NCI-H2029 treated with DMSO at 0.1 percent for 48 hours (cell line): ENCODE results near the gene L3MBTL3.

Experiments
- DNase-seq: peaks from one replicate; lab custom pipeline; 2025; lab: John Stamatoyannopoulos, UW

Gene L3MBTL3

GRCh38 chr6:130027948-130028347 is 9.6 kb downstream of the L3MBTL3 start:
- DNase-seq: no peak

GRCh38 chr6:130029163-130029562 is 10.8 kb downstream of the L3MBTL3 start:
- no peak for DNase-seq

GRCh38 chr6:130032758-130033340 is 14.5 kb downstream of the L3MBTL3 start:
- no peak for DNase-seq

GRCh38 chr6:130033949-130034348 is 15.6 kb downstream of the L3MBTL3 start:
- no peak for DNase-seq

- no peak for DNase-seq
Observed at GRCh38 chr6:130034378-130035146, 16.2 kb downstream of the L3MBTL3 start.

DNA sequence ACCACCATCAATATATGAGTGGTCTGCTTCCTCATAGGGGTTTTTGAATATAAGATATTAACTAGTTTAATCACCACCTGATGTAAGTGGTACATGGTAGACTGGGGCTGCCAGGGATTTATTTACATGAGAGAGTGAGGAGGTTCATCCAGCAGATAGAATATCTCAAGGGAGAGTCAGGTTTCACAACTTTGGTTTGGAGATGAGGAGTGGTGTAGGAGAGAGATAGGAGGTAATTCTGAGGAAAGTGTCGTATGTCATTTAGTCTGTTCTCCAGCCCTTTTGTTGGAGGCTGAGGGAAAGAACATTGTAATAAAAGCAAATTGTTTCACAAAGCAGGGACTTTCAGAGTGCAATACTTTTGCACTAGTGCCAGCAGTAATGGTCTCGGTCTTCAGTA is 16.8 kb downstream of the L3MBTL3 start:
- DNase-seq: no peak

DNA sequence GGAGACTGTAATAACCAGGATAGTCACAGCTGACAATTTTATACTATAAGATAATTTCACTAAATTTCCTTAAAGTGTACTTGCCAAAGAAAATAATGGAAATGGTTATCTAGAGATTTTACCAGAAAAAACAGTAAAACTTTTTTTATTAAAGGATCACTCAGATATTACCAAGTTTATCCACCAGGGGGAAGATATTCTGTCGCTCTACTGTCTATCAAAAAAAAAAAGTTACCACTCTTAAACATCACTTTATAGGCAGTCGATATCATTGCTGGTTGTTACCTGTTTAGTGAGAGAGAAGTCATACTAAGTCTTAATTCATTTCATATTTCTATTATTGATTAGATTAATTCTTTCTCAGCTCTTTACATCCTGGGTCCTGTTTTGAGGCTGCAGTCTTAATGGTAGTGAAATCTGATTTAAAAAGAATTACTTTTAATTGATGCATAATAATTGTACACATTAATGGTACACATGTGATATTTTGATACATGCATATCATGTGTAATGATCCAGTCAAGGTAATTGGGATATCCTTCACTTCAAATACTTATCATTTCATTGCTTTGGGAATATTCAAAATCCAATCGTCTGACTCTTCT is 18.9 kb downstream of the L3MBTL3 start:
- no peak for DNase-seq

DNA sequence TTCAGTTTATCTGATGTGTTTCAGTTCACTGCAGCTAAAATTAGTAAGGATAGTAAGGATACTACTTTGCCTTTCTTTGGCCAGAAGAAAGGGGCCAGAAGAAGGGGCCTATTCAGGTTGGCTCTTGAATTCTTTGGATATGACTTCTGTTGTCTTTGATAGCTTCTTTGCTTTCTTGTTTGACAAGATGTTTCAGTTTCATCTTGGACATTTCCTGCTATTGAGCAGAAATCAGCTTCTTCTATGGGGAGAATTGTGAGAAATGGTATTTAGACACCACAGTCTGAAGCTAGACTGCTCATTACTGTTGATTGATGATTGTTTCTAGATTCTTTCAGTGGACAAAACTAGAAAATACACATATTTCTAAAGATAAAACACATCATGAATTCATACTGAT is 23.2 kb downstream of the L3MBTL3 start:
- DNase-seq: no peak

- DNase-seq: no peak
Observed at GRCh38 chr6:130043344-130043743, 25.0 kb downstream of the L3MBTL3 start.

DNA sequence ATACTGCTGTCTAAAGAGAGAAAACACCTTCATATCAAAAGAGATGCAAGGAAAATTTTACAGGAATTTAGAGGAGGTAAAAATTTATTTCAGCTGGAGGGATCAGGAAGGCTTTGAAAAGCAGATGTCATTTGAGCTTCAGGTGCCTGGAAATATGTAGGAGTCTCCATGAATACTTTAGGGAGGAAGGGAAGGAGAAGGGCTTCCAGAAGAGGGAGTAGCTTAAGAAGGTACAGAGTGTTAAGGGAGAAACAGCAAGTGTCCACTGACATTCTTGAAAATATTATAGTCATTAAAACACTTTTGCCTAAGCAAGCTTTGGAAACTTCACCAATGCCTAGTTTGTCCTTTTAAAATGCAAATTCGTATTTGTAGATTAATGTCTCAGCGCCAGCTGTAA is 27.2 kb downstream of the L3MBTL3 start:
- no peak for DNase-seq

GRCh38 chr6:130046671-130047070 is 28.3 kb downstream of the L3MBTL3 start:
- DNase-seq: no peak

- no peak for DNase-seq
Observed at GRCh38 chr6:130047088-130047995, 29.0 kb downstream of the L3MBTL3 start.

DNA sequence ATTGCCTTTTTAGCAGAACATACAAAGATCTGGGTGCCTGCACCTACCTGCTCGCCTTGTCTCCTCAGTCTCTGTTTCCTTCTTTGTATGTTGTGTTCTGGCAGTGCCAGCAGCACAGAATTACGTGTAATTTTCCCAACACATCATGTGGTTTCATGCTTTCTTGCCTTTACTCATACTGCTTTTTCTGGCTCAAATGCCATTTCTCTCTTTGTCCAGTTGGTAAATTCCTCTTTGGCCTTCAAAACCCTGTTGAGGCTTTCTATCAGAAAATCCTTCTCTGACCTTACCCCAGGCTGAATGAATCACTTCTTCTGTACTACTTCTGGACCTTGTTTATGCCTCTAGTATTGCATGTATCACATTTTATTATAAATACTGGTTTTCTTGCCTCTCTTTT is 31.8 kb downstream of the L3MBTL3 start:
- no peak for DNase-seq

DNA sequence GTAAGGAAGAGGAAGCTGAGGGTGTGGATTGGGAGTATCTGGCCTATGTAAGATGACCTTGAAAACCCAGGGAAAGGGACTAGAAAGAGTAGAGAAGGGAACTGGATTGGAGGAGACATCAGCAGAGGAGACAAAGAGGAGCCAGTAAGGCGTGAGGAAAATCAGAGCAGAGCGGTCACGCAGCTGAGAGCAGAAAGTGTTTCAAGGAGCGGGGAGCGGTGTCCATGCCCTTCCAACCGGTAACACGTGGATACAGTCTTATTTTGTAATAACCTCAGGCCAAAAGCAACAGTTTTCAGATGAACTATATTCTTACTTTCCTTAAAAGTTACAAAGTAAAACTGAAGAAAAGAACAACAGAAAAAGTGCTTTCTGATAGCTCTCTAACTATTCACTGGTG is 36.3 kb downstream of the L3MBTL3 start:
- DNase-seq: no peak

DNA sequence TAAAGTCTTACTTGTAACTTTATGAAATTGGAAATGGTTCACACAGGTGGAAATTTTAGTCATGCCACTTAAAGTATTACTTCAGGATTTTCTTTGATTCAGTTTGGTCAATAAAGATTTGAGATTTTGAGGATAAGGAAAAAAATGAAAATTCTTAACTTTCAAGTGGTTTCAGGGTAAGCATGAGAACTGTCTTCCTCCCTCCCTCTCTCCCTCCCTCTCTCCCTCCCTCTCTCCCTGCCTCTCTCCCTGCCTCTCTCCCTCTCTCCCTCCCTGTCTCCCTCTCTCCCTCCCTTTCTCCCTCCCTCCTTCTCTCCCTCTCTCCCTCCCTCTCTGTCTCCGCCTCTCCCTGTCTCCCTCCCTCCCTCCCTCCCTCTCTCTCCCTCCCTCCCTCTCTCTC is 36.9 kb downstream of the L3MBTL3 start:
- DNase-seq: no peak

DNA sequence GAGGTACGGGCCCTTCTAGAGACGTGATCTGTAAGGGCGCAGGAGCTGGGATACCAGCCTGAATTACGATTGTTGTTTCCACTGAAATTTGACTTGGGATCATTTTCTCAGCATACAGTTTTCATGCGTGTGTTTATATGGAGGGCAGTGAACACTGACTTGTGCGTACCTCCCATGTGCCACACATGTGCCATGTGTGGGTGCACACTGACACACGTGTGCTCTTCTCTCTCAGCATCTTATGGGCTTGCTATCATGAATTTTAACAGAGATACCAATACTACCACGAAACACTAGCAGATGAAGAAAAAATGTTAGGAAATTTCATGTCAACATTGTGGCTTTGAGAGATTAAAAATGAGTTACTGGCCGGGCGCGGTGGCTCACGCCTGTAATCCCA is 39.1 kb downstream of the L3MBTL3 start:
- DNase-seq: no peak

GRCh38 chr6:130063806-130064205 is 45.4 kb downstream of the L3MBTL3 start:
- DNase-seq: no peak

GRCh38 chr6:130065609-130066156 is 47.3 kb downstream of the L3MBTL3 start:
- no peak for DNase-seq

GRCh38 chr6:130069485-130069884 is 51.1 kb downstream of the L3MBTL3 start:
- no peak for DNase-seq

- no peak for DNase-seq
Observed at GRCh38 chr6:130070326-130070725, 51.9 kb downstream of the L3MBTL3 start.

GRCh38 chr6:130070792-130071191 is 52.4 kb downstream of the L3MBTL3 start:
- no peak for DNase-seq

DNA sequence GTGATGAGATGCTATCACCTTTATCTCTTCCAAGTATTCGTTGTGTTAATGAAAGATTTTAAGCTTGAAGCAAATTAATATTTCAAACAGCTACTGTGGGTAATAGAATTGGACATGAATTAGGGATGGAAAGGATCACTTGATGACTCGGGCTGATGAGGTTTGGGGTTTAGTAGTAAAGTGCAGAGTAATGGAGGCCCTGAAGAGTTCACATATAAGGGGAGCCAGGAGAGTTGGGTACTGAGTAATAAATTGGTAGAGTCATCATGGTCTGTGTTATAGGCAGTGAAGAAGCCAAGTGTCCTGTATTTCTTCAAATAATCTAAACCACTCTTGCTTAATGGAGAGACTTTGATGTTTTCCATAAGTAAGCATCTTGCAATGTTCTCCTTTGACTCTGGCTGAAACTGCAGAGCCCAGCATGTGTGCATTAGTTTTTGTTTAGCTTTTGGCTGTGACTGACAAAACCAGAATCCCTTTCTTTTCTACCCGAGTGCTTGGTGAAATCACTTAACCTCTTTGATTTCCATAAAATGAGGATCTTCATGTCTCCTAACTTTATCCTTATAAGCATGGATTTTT is 57.6 kb downstream of the L3MBTL3 start:
- no peak for DNase-seq
